NCI-H2196 (cell line): Measurements from ENCODE around the gene CDH10.
A peak's percentile ranks its signal among the peaks of the same experiment; 100 is the strongest.

Source experiments
- DNase-seq: peaks from one replicate; lab custom pipeline; 2025; ENCODE audit not compliant: unreplicated experiment; lab: John Stamatoyannopoulos, UW

Gene CDH10

GRCh38 chr5:24644761-24645160 is at the start of gene CDH10:
CDH10 (minus strand) TSS chr5:24644978; CDS start chr5:24593490, 51,488 bp downstream.
- no peak for DNase-seq

- no peak for DNase-seq
These were observed 48.8 kb upstream of the CDH10 start for GRCh38 chr5:24693609-24694008.

- no peak for DNase-seq
These were observed 46.3 kb upstream of the CDH10 start for GRCh38 chr5:24691074-24691473.

- no peak for DNase-seq
These were observed 36.3 kb upstream of the CDH10 start for GRCh38 chr5:24681106-24681505.

- DNase-seq = no peak
These were observed 23.3 kb upstream of the CDH10 start for GRCh38 chr5:24668050-24668449.

GRCh38 chr5:24649531-24649930 is 4.8 kb upstream of the CDH10 start:
- DNase-seq = no peak

GRCh38 chr5:24646915-24647314 is 2.1 kb upstream of the CDH10 start:
- no peak for DNase-seq

- no peak for DNase-seq
These were observed 705 bp upstream of the CDH10 start for GRCh38 chr5:24645483-24645882.

GRCh38 chr5:24643880-24644279 is 898 bp downstream of the CDH10 start:
- no peak for DNase-seq

- no peak for DNase-seq
These were observed 1.6 kb downstream of the CDH10 start for GRCh38 chr5:24643156-24643555.

- peak; percentile 12 for DNase-seq
These were observed 2.8 kb downstream of the CDH10 start for GRCh38 chr5:24642022-24642421.

- DNase-seq = no peak
These were observed 9.6 kb downstream of the CDH10 start for GRCh38 chr5:24635209-24635608.

GRCh38 chr5:24633715-24634325 is 11.0 kb downstream of the CDH10 start:
- DNase-seq = peak; percentile 74

GRCh38 chr5:24632353-24632752 is 12.4 kb downstream of the CDH10 start:
- no peak for DNase-seq

- DNase-seq = no peak
These were observed 13.9 kb downstream of the CDH10 start for GRCh38 chr5:24630918-24631317.

GRCh38 chr5:24629798-24630197 is 15.0 kb downstream of the CDH10 start:
- no peak for DNase-seq

- DNase-seq = no peak
These were observed 19.9 kb downstream of the CDH10 start for GRCh38 chr5:24624872-24625271.

GRCh38 chr5:24623624-24624023 is 21.2 kb downstream of the CDH10 start:
- DNase-seq = no peak

- DNase-seq = no peak
These were observed 21.7 kb downstream of the CDH10 start for GRCh38 chr5:24623031-24623430.

- DNase-seq = peak; percentile 23
These were observed 23.0 kb downstream of the CDH10 start for GRCh38 chr5:24621792-24622191.

GRCh38 chr5:24616566-24616965 is 28.2 kb downstream of the CDH10 start:
- no peak for DNase-seq

GRCh38 chr5:24615159-24615558 is 29.6 kb downstream of the CDH10 start:
- DNase-seq = no peak

- no peak for DNase-seq
These were observed 35.1 kb downstream of the CDH10 start for GRCh38 chr5:24609706-24610105.
